ENCODE measurements around the gene OR11A1.
"Not testable (repeated sequence)": the region's sequence is repeated elsewhere in the genome, so short reads cannot be mapped to it uniquely, and the experiment has no call there.

The OR11A1 gene

GRCh38 chr6:29444031-29444430 is 12.8 kb downstream of the OR11A1 start:
- H3K4me1 ChIP-seq (ENCODE audit: control insufficient read depth, insufficient read depth, low read length); H3K9me3 ChIP-seq (ENCODE audit: control insufficient read depth, insufficient read depth, low read depth, low read length); H3K36me3 ChIP-seq (ENCODE audit: control insufficient read depth, insufficient read depth, low read length); H3K27me3 ChIP-seq (ENCODE audit: control insufficient read depth, insufficient read depth, low read length); H3K4me3 ChIP-seq (ENCODE audit: low read depth, low read length); H3K27ac ChIP-seq (ENCODE audit: low read depth, low read length); H3K9ac ChIP-seq (ENCODE audit: low read length): not testable (repeated sequence)

DNA sequence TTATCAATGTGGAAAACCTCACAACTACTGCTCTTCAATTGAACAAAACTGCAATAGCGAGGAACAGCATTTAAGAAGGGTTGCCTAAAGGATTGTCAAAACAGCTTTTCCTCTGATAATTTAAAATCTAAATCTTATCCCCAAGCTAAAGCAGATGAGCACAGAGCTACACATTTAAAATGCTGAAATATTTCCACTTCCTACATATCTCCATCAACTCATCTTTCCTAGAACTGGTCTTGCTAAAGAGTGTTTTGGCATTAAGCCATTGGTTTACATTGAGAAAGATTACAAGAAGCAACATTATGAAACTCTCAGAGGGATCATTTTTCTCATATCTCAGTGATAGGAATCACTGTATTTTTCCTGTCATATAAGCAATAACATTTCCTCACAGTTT is 14.2 kb downstream of the OR11A1 start:
- Histone ChIP-seq H3K4me1 (ENCODE audit: control insufficient read depth, insufficient read depth, low read length) (peaks cover 7% of the 10 kb centered on the region), H3K9me3 (ENCODE audit: control insufficient read depth, insufficient read depth, low read depth, low read length) (0 out of 2 replicates have a peak, but pooled peaks cover 8% of the 10 kb centered on the region), H3K27me3 (ENCODE audit: control insufficient read depth, insufficient read depth, low read length) (no peaks in the 10 kb centered on the region), H3K4me3 (ENCODE audit: low read depth, low read length) (no peak overlapping the region), H3K27ac (ENCODE audit: low read depth, low read length) (no peak overlapping the region), H3K36me3 (ENCODE audit: control insufficient read depth, insufficient read depth, low read length) (no peaks in the 10 kb centered on the region), H3K9ac (ENCODE audit: low read length) (no peak overlapping the region)

DNA sequence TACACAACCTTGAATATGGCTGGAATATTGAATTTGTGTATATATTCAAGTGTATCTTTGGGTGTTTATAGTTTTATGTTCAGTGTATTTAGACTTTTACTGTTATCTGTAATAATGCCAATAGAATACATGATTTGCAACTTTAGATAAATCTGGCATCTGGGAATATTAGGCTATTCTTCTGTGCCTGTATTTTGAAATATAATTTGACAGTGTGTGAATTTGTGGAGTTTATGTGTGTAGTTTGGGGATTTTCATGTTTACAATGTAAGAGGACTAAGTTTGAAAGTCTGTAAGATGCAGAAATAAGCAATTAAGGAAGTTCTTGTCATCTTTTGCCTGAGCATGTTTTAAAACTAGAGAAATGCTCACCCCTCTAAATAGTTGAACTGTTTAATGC is 17.9 kb downstream of the OR11A1 start, which contains the start of gene OR10C1:
Gene OR10C1, plus strand, starts transcription at position 301 of the 400 bp plus-strand sequence. CDS start 710 bp downstream, outside the sequence.
- Histone ChIP-seq H3K27me3 (ENCODE audit: control insufficient read depth, insufficient read depth, low read length) (no peaks in the 10 kb centered on the region), H3K4me3 (ENCODE audit: low read depth, low read length) (no peak within 1 kb of the TSS), H3K4me1 (ENCODE audit: control insufficient read depth, insufficient read depth, low read length) (no peaks in the 10 kb centered on the region), H3K9ac (ENCODE audit: low read length) (no peak within 1 kb of the TSS), H3K36me3 (ENCODE audit: control insufficient read depth, insufficient read depth, low read length) (no peaks in the 10 kb centered on the region), H3K9me3 (ENCODE audit: control insufficient read depth, insufficient read depth, low read depth, low read length) (0 out of 2 replicates have a peak, but pooled peaks cover 2% of the 10 kb centered on the region), H3K27ac (ENCODE audit: low read depth, low read length) (no peak within 1 kb of the TSS)

GRCh38 chr6:29436730-29437129 is 20.1 kb downstream of the OR11A1 start:
- H3K4me1 ChIP-seq (ENCODE audit: control insufficient read depth, insufficient read depth, low read length); H3K36me3 ChIP-seq (ENCODE audit: control insufficient read depth, insufficient read depth, low read length); H3K9me3 ChIP-seq (ENCODE audit: control insufficient read depth, insufficient read depth, low read depth, low read length); H3K27ac ChIP-seq (ENCODE audit: low read depth, low read length); H3K9ac ChIP-seq (ENCODE audit: low read length); H3K27me3 ChIP-seq (ENCODE audit: control insufficient read depth, insufficient read depth, low read length); H3K4me3 ChIP-seq (ENCODE audit: low read depth, low read length): not testable (repeated sequence)

DNA sequence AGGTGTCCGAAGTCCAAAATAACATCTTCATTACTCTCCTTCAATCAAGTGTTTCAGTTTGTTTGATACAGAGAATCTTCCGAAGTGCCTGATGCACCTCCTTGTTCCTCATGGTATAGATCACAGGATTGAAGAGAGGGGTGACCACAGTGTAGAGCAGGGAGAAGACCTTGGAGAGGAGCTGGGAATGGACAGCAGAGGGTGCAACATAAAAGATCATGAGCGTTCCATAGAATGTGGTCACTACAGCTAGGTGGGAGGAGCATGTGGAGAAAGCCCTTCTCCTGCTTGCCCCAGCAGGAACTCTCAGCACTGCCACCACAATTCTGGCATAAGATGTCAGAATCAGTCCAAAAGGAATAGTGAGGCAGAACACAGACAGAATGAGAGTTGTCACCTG is 30.2 kb downstream of the OR11A1 start:
- H3K36me3 ChIP-seq (ENCODE audit: control insufficient read depth, insufficient read depth, low read length), result no peaks in the 10 kb centered on the region
- H3K4me1 ChIP-seq (ENCODE audit: control insufficient read depth, insufficient read depth, low read length), result no peaks in the 10 kb centered on the region
- no peak overlapping the region for H3K9ac ChIP-seq (ENCODE audit: low read length)
- H3K27me3 ChIP-seq (ENCODE audit: control insufficient read depth, insufficient read depth, low read length), result no peaks in the 10 kb centered on the region
- H3K9me3 ChIP-seq (ENCODE audit: control insufficient read depth, insufficient read depth, low read depth, low read length), result no peaks in the 10 kb centered on the region
- no peak overlapping the region for H3K27ac ChIP-seq (ENCODE audit: low read depth, low read length)
- H3K4me3 ChIP-seq (ENCODE audit: low read depth, low read length), result no peak overlapping the region

DNA sequence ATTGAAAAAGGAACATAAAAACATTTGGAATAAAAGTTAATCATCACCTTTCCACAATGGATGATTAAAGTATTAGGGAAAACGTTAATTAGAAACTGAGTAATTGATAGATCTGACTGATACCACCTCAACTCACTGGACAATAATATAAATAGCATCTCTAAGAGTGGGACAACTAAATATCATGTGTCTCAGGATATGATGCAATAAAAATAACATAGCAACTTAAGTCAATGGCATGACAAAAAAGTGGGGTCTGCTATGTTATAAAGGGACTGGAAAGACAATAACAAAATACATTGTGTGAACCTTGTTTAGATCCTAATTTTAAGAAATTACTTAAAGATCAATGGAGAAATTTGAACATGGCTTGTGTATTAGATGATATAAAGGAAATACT is 31.8 kb downstream of the OR11A1 start:
- Histone ChIP-seq H3K27me3 (ENCODE audit: control insufficient read depth, insufficient read depth, low read length) (no peaks in the 10 kb centered on the region), H3K4me1 (ENCODE audit: control insufficient read depth, insufficient read depth, low read length) (no peaks in the 10 kb centered on the region), H3K9me3 (ENCODE audit: control insufficient read depth, insufficient read depth, low read depth, low read length) (no peaks in the 10 kb centered on the region), H3K9ac (ENCODE audit: low read length) (no peak overlapping the region), H3K36me3 (ENCODE audit: control insufficient read depth, insufficient read depth, low read length) (no peaks in the 10 kb centered on the region), H3K27ac (ENCODE audit: low read depth, low read length) (no peak overlapping the region), H3K4me3 (ENCODE audit: low read depth, low read length) (no peak overlapping the region)

GRCh38 chr6:29424575-29424974 is 32.3 kb downstream of the OR11A1 start:
- Histone ChIP-seq H3K27ac (ENCODE audit: low read depth, low read length) (no peak overlapping the region), H3K36me3 (ENCODE audit: control insufficient read depth, insufficient read depth, low read length) (no peaks in the 10 kb centered on the region), H3K27me3 (ENCODE audit: control insufficient read depth, insufficient read depth, low read length) (no peaks in the 10 kb centered on the region), H3K4me3 (ENCODE audit: low read depth, low read length) (no peak overlapping the region), H3K4me1 (ENCODE audit: control insufficient read depth, insufficient read depth, low read length) (no peaks in the 10 kb centered on the region), H3K9me3 (ENCODE audit: control insufficient read depth, insufficient read depth, low read depth, low read length) (no peaks in the 10 kb centered on the region), H3K9ac (ENCODE audit: low read length) (no peak overlapping the region)

DNA sequence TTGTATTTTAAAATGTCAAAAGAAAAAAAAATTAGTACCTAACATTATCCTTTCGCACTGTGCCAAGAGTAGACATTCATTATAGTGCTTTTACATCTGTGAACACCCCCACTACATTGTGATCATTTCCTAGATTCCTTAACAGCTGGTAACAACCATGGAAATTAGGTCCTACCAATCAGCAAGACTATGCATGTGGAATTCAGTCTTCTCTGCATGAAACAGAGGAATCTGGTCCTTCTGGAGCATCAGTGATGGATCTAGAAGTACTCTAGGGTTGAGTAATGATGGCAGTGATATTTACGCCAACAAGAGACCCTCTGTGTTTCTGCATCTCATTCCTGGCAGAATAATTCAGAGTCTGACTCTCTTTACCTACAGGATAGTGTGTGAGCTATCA is 32.7 kb downstream of the OR11A1 start:
- Histone ChIP-seq H3K36me3 (ENCODE audit: control insufficient read depth, insufficient read depth, low read length) (no peaks in the 10 kb centered on the region), H3K9ac (ENCODE audit: low read length) (no peak overlapping the region), H3K27ac (ENCODE audit: low read depth, low read length) (no peak overlapping the region), H3K4me3 (ENCODE audit: low read depth, low read length) (no peak overlapping the region), H3K9me3 (ENCODE audit: control insufficient read depth, insufficient read depth, low read depth, low read length) (no peaks in the 10 kb centered on the region), H3K27me3 (ENCODE audit: control insufficient read depth, insufficient read depth, low read length) (no peaks in the 10 kb centered on the region), H3K4me1 (ENCODE audit: control insufficient read depth, insufficient read depth, low read length) (no peaks in the 10 kb centered on the region)

- no peak overlapping the region for H3K9ac ChIP-seq (ENCODE audit: low read length)
- no peak overlapping the region for H3K4me3 ChIP-seq (ENCODE audit: low read depth, low read length)
- no peak overlapping the region for H3K27ac ChIP-seq (ENCODE audit: low read depth, low read length)
- no peaks in the 10 kb centered on the region for H3K9me3 ChIP-seq (ENCODE audit: control insufficient read depth, insufficient read depth, low read depth, low read length)
- no peaks in the 10 kb centered on the region for H3K36me3 ChIP-seq (ENCODE audit: control insufficient read depth, insufficient read depth, low read length)
- no peaks in the 10 kb centered on the region for H3K4me1 ChIP-seq (ENCODE audit: control insufficient read depth, insufficient read depth, low read length)
- no peaks in the 10 kb centered on the region for H3K27me3 ChIP-seq (ENCODE audit: control insufficient read depth, insufficient read depth, low read length)
Measured at GRCh38 chr6:29419516-29419915, 37.4 kb downstream of the OR11A1 start.

DNA sequence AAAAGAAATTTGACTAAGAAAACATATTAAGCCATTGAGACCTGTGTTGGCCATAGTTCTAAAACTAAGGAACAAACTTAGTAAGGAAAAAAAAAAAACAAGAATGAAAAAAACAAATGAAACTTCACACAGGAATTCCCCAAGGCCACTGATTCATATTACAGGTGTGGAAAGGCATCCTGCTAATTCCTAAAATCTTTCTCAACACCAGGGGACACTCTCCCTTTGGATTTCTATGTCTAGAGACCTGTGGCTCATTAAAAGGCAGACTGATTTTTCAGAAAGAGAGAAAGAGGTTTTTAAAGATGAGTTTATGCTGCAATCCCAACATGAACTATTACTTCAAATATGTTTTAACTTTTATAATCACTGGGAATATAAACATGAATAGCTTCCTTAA is 42.3 kb downstream of the OR11A1 start, which contains the start of gene OR12D1:
Gene OR12D1, plus strand, starts transcription at position 341 of the 400 bp plus-strand sequence.
- Histone ChIP-seq H3K27ac (ENCODE audit: low read depth, low read length) (no peak within 1 kb of the TSS), H3K9me3 (ENCODE audit: control insufficient read depth, insufficient read depth, low read depth, low read length) (no peaks in the 10 kb centered on the region), H3K4me1 (ENCODE audit: control insufficient read depth, insufficient read depth, low read length) (no peaks in the 10 kb centered on the region), H3K27me3 (ENCODE audit: control insufficient read depth, insufficient read depth, low read length) (no peaks in the 10 kb centered on the region), H3K9ac (ENCODE audit: low read length) (no peak within 1 kb of the TSS), H3K4me3 (ENCODE audit: low read depth, low read length) (no peak within 1 kb of the TSS), H3K36me3 (ENCODE audit: control insufficient read depth, insufficient read depth, low read length) (no peaks in the 10 kb centered on the region)

GRCh38 chr6:29403801-29404200 is 53.1 kb downstream of the OR11A1 start:
- H3K9me3 ChIP-seq (ENCODE audit: control insufficient read depth, insufficient read depth, low read depth, low read length), result no peaks in the 10 kb centered on the region

DNA sequence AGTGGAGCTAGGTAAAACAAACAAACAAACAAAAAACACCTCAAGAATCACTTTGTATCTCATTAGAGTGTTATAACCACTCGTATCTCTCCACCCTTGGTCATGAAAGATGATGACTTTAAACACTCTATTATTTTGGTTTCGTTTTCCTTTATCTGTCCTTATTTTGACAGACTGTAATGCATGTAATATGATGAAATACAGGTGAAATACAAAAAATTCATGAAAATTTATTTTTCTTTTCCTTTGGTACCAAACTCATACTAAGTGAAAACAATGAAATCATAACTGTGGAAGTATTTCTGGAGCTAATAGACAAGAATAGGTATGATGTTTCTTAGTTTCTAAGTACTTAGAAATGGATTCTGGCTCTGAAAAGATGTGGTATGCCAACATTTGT is 57.3 kb downstream of the OR11A1 start:
- H3K9ac ChIP-seq (ENCODE audit: low read length), result no peak overlapping the region

More at GRCh38 chr6:29403801-29404200, 53.1 kb downstream of the OR11A1 start:
- no peaks in the 10 kb centered on the region for H3K4me1 ChIP-seq (ENCODE audit: control insufficient read depth, insufficient read depth, low read length)
- no peaks in the 10 kb centered on the region for H3K36me3 ChIP-seq (ENCODE audit: control insufficient read depth, insufficient read depth, low read length)
- no peak overlapping the region for H3K4me3 ChIP-seq (ENCODE audit: low read depth, low read length)
- H3K27ac ChIP-seq (ENCODE audit: low read depth, low read length), result no peak overlapping the region
- H3K9ac ChIP-seq (ENCODE audit: low read length), result no peak overlapping the region
- H3K27me3 ChIP-seq (ENCODE audit: control insufficient read depth, insufficient read depth, low read length), result no peaks in the 10 kb centered on the region

More for the DNA sequence above, 57.3 kb downstream of the OR11A1 start:
- Histone ChIP-seq H3K27ac (ENCODE audit: low read depth, low read length) (no peak overlapping the region), H3K4me3 (ENCODE audit: low read depth, low read length) (no peak overlapping the region), H3K4me1 (ENCODE audit: control insufficient read depth, insufficient read depth, low read length) (no peaks in the 10 kb centered on the region), H3K36me3 (ENCODE audit: control insufficient read depth, insufficient read depth, low read length) (no peaks in the 10 kb centered on the region), H3K9me3 (ENCODE audit: control insufficient read depth, insufficient read depth, low read depth, low read length) (no peaks in the 10 kb centered on the region), H3K27me3 (ENCODE audit: control insufficient read depth, insufficient read depth, low read length) (no peaks in the 10 kb centered on the region)

All from HUES6 (cell line).